ENCODE results near the gene GPNMB. TPM values are rescaled to one million over a fixed set of nuclear protein-coding genes. Genes with fewer than 3 reads are reported as not detected.
A peak's percentile ranks its signal among the peaks of the same experiment; 100 is the strongest.

The GPNMB gene
- total RNA-seq, 4 donors from 2014 or later, result 42.5 to 127 (median 93.7) TPM

- TF ChIP-seq CTCF (IDR thresholded peaks at IDR 0.05) (no peak), POLR2A (IDR thresholded peaks at IDR 0.05) (no peak)
Measured at GRCh38 chr7:23298141-23298881, 51.7 kb downstream of the GPNMB start.

GRCh38 chr7:23298885-23299769 lies 52.6 kb downstream of the GPNMB start, which contains the start of gene MALSU1:
Gene MALSU1, plus strand, starts transcription at chr7:23299339. Its CDS starts 14 bp downstream, at chr7:23299353.
- TF ChIP-seq POLR2A (IDR thresholded peaks at IDR 0.05) (peak; percentile 86 to 90), CTCF (IDR thresholded peaks at IDR 0.05) (no peak)
- H3K36me3 ChIP-seq, result no peaks in the 10 kb centered on the region
- DNase-seq, result peak; percentile 96 to 97
- peak within 1 kb of the TSS; percentile 80 to 95 for H3K4me3 ChIP-seq
- H3K27ac ChIP-seq, result peak within 1 kb of the TSS; percentile 77 to 78
- intact Hi-C loops (cut with DNase I; ENCODE audit: low total_unique reads), result no loop called here
- peaks cover 6 to 15% of the 10 kb centered on the region in 2 donors for H3K4me1 ChIP-seq
- H3K9me3 ChIP-seq, result no peaks in the 10 kb centered on the region
- no peaks in the 10 kb centered on the region for H3K27me3 ChIP-seq

More at GRCh38 chr7:23298141-23298881, 51.7 kb downstream of the GPNMB start:
- Histone ChIP-seq H3K4me1 (peaks cover 6 to 15% of the 10 kb centered on the region in 2 donors), H3K36me3 (no peaks in the 10 kb centered on the region), H3K27ac (peak overlapping the region; percentile 77 to 78), H3K27me3 (no peaks in the 10 kb centered on the region), H3K9me3 (no peaks in the 10 kb centered on the region), H3K4me3 (peak overlapping the region; percentile 80 to 95)
- peak in 1 of 2 donors; percentile 20 for DNase-seq
- intact Hi-C loops (cut with DNase I; ENCODE audit: low total_unique reads), result no loop called here

GRCh38 chr7:23299770-23300300 lies 53.3 kb downstream of the GPNMB start:
- peak overlapping the region; percentile 80 to 95 for H3K4me3 ChIP-seq
- DNase-seq, result no peak
- TF ChIP-seq CTCF (IDR thresholded peaks at IDR 0.05), result no peak
- no peaks in the 10 kb centered on the region for H3K9me3 ChIP-seq
- no peaks in the 10 kb centered on the region for H3K36me3 ChIP-seq
- peak overlapping the region; percentile 77 to 78 for H3K27ac ChIP-seq
- H3K27me3 ChIP-seq, result no peaks in the 10 kb centered on the region
- intact Hi-C loops (cut with DNase I; ENCODE audit: low total_unique reads), result no loop called here
- peaks cover 6 to 15% of the 10 kb centered on the region in 2 donors for H3K4me1 ChIP-seq

- H3K4me1 ChIP-seq, result peaks cover 0 to 1% of the 10 kb centered on the region in 2 donors
- DNase-seq, result no peak
- no peak overlapping the region for H3K27ac ChIP-seq
- intact Hi-C loops (cut with DNase I; ENCODE audit: low total_unique reads), result no loop called here
- TF ChIP-seq POLR2A (IDR thresholded peaks at IDR 0.05), result no peak
- TF ChIP-seq CTCF (IDR thresholded peaks at IDR 0.05), result no peak
- no peak overlapping the region for H3K4me3 ChIP-seq
- H3K9me3 ChIP-seq, result no peaks in the 10 kb centered on the region
- H3K27me3 ChIP-seq, result no peaks in the 10 kb centered on the region
- no peaks in the 10 kb centered on the region for H3K36me3 ChIP-seq
Measured at GRCh38 chr7:23306936-23307521, 60.5 kb downstream of the GPNMB start.
